Pancreas (tissue), 10 donors: ENCODE results near the gene BANF1. TPM values are rescaled to one million over a fixed set of nuclear protein-coding genes. Genes with fewer than 3 reads are reported as not detected.

ENCODE experiments used
- ATAC-seq, 4 donors: fragments of 200-7000 bp; cut with Tn5 transposase; one replicate each; pipeline versions ENCODE4 v1.8.0 to v1.9.1; 2020; ENCODE audit warnings: mild to moderate bottlenecking in 4 of 4, moderate library complexity in 4 of 4
- DNase-seq, 6 donors: peaks; one replicate each; pipeline ENCODE4 v3.0.0-alpha.2; 2020
- FAIRE-seq: peaks from 2 replicates; lab custom pipeline; 2012; peaks lifted over from hg19 to GRCh38; lab: Jason Lieb, UNC
- H3K27ac ChIP-seq, 4 donors: fragments of 200-600 bp; sonication (generic); 1 replicate in 3 of 4; 2 replicates in 1 of 4; pipeline versions ENCODE4 v1.5.0 to v1.8.0; 2020
- H3K27me3 ChIP-seq, 4 donors: fragments of 200-600 bp; one replicate each; pipeline ENCODE4 v1.8.0; 2021
- H3K36me3 ChIP-seq, 3 donors: fragments of 200-600 bp; sonication (generic) in 1 of 3; one replicate each; pipeline versions ENCODE4 v1.5.0 to v1.8.0; 2020 to 2021
- H3K4me1 ChIP-seq, 3 donors: fragments of 200-600 bp; one replicate each; pipeline ENCODE4 v1.8.0; 2021
- H3K4me3 ChIP-seq, 4 donors: fragments of 200-600 bp; sonication (generic) in 2 of 4; one replicate each; pipeline versions ENCODE4 v1.5.0 to v1.8.0; 2020 to 2021
- H3K9me3 ChIP-seq, 4 donors: fragments of 200-600 bp; one replicate each; pipeline ENCODE4 v1.8.0; 2021
- CTCF ChIP-seq, 4 donors: fragments of 200-600 bp; sonication (generic) in 3 of 4; IDR thresholded peaks; one replicate each; pipeline versions ENCODE4 v1.5.0 to v1.8.0; 2021; ENCODE audit warnings: antibody characterized with exemption in 4 of 4
- WGBS, 2 donors: extraction: QIAGEN DNeasy Blood & Tissue Kit; methylation state at CpG; one replicate each; pipeline ENCODE4 v1.1.7; 2013; 5-methylcytosine and 5-hydroxymethylcytosine counted together
- intact Hi-C, 3 donors: fragments of 100-400 bp; cut with DNase I; formaldehyde crosslinking; loops; one replicate each; pipeline versions ENCODE4 v1.11.1 to v1.14.2; 2022
- polyA plus RNA-seq, 2 donors: library from polyadenylated mRNA; stranded (reverse); fragments of 200-250 nt; gene quantifications; one replicate each; pipeline ENCODE4 v1.2.3, GENCODE V29; 2013
- total RNA-seq, 6 donors: library from RNA; stranded (reverse); fragmentation: NEBNext Ultra II Directional in 4 of 6; extraction: Animal tissue kit (Norgen Biotek cat#: 25700) in 4 of 6; gene quantifications; one replicate each; pipeline versions ENCODE4 v1.2.1 to v1.2.4, GENCODE V29; 2021 to 2023
- donor health status: healthy with polysubstance abuse.
- donor health status: DM: no; HTN: no; CAD: no; lungs with moderate emphysema.
- donor health status: DM: no; HTN: no; CAD: no.
- donor health status: control.
- donor health status: control.
- donor health status: Bipolar disorder and iron deficiency.
- donor health status: DM: yes; HTN: yes; CAD: no.
- donor health status: DM: no; HTN: no; CAD: no.
- donor health status: DM: no; HTN: no; CAD: no.
- donor health status: DM: yes; HTN: yes; CAD: no.

BANF1 gene
- total and polyA plus RNA-seq, 8 donors: 47.5 to 146 (median 84.0) TPM

GRCh38 chr11:65964906-65965305 is 37.4 kb upstream of the BANF1 start:
- Histone ChIP-seq H3K36me3 (peaks cover 5 to 41% (median 36%) of the 10 kb centered on the region in 3 donors), H3K4me3 (no peak overlapping the region), H3K27me3 (no peaks in the 10 kb centered on the region), H3K27ac (no peak overlapping the region), H3K4me1 (peaks cover 9 to 21% (median 14%) of the 10 kb centered on the region in 3 donors), H3K9me3 (no peaks in the 10 kb centered on the region)
- no peak for ATAC-seq
- WGBS, 2 donors: 91% methylated on average over 10 of the region's 10 CpGs
- no peak for DNase-seq
- no peak for TF ChIP-seq CTCF (IDR thresholded peaks at IDR 0.05)
- intact Hi-C loops: no loop called here
- no peak for FAIRE-seq

- FAIRE-seq (no peak), ATAC-seq (no peak), DNase-seq (no peak)
- intact Hi-C loops: no loop called here
- Histone ChIP-seq H3K9me3 (no peaks in the 10 kb centered on the region), H3K4me1 (peaks cover 9 to 19% (median 14%) of the 10 kb centered on the region in 3 donors), H3K27ac (no peak overlapping the region), H3K4me3 (no peak overlapping the region), H3K27me3 (no peaks in the 10 kb centered on the region), H3K36me3 (peaks cover 5 to 41% (median 36%) of the 10 kb centered on the region in 3 donors)
- 92 to 94% methylated on average over 36 of the region's 36 CpGs for WGBS, 2 donors
- no peak for TF ChIP-seq CTCF (IDR thresholded peaks at IDR 0.05)
Measured at GRCh38 chr11:65965986-65966762, 36.1 kb upstream of the BANF1 start.

- FAIRE-seq: no peak
- Histone ChIP-seq H3K4me1 (peaks cover 7 to 16% (median 13%) of the 10 kb centered on the region in 3 donors), H3K36me3 (peaks cover 5 to 41% (median 36%) of the 10 kb centered on the region in 3 donors), H3K4me3 (no peak overlapping the region), H3K27ac (no peak overlapping the region), H3K27me3 (no peaks in the 10 kb centered on the region), H3K9me3 (no peaks in the 10 kb centered on the region)
- 92 to 94% methylated on average over 30 of the region's 30 CpGs for WGBS, 2 donors
- TF ChIP-seq CTCF (IDR thresholded peaks at IDR 0.05): no peak
- intact Hi-C loops: no loop called here
- ATAC-seq: no peak
- DNase-seq: peak in 1 of 6 donors; percentile 70
Measured at GRCh38 chr11:65967329-65967934, 34.9 kb upstream of the BANF1 start.

- Histone ChIP-seq H3K4me1 (peaks cover 0 to 2% (median 0%) of the 10 kb centered on the region in 3 donors), H3K9me3 (no peaks in the 10 kb centered on the region), H3K27me3 (no peaks in the 10 kb centered on the region), H3K27ac (no peak overlapping the region), H3K36me3 (peaks cover 5 to 41% (median 40%) of the 10 kb centered on the region in 3 donors), H3K4me3 (no peak overlapping the region)
- no peak for FAIRE-seq
- DNase-seq: no peak
- 86 to 89% methylated on average over 15 of the region's 15 CpGs for WGBS, 2 donors
- no peak for ATAC-seq
- intact Hi-C loops: no loop called here
- no peak for TF ChIP-seq CTCF (IDR thresholded peaks at IDR 0.05)
Measured at GRCh38 chr11:65968600-65969482, 33.5 kb upstream of the BANF1 start.
